Measurements from ENCODE around the gene LNX1.

GRCh38 chr4:53456178-53456577, 135.1 kb downstream of the LNX1 start:
- TF ChIP-seq SP1 (IDR thresholded peaks at IDR 0.05; ENCODE audit: low read depth, low read length), result no peak
- TF ChIP-seq RCOR1 (conservative IDR thresholded peaks at IDR 0.05; ENCODE audit: low read depth, low read length), result no peak
- TF ChIP-seq NKRF (conservative IDR thresholded peaks at IDR 0.05), result no peak
- TF ChIP-seq CTCF (IDR thresholded peaks at IDR 0.05 in 2 of 3, conservative IDR thresholded peaks at IDR 0.05 in 1 of 3; ENCODE audit: control insufficient read depth in 2 of 3, extremely low read depth in 1 of 3, insufficient read depth in 1 of 3, low read depth in 3 of 3, low read length in 3 of 3), result no peak

Data from GM12878 (cell line).